NCI-H1092 treated with DMSO at 0.1 percent for 48 hours (cell line): ENCODE measurements around the gene ERGIC1.
"Not testable (repeated sequence)": the region's sequence is repeated elsewhere in the genome, so short reads cannot be mapped to it uniquely, and the experiment has no call there.

Source experiments
- DNase-seq: peaks from one replicate; lab custom pipeline; 2025; lab: John Stamatoyannopoulos, UW

ERGIC1 gene

DNA sequence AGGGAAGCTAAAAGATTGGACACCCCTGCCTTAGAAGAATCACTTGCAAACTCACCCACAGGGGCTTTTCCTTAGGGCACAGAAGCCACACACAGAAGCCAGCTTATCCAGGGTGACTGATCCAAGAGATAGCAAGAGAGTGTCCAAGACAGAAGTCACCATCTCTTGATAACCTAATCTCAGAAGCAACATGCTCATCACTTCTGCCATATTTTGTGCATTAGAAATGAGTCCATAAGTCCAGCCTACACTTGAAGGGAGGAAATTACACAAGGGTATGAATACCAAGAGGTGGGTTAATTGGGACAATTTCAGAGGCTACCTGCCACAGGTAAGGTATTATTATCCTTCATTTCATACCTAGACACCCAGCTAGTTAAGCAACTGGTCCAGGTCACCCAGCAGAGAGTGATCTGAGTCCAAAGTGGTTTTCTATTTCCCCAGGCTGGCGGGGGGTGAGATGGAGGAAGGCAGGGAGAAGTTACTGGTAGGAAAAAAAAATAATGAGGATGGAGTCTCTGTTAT, 3.7 kb upstream of the ERGIC1 start:
- DNase-seq = no peak

DNA sequence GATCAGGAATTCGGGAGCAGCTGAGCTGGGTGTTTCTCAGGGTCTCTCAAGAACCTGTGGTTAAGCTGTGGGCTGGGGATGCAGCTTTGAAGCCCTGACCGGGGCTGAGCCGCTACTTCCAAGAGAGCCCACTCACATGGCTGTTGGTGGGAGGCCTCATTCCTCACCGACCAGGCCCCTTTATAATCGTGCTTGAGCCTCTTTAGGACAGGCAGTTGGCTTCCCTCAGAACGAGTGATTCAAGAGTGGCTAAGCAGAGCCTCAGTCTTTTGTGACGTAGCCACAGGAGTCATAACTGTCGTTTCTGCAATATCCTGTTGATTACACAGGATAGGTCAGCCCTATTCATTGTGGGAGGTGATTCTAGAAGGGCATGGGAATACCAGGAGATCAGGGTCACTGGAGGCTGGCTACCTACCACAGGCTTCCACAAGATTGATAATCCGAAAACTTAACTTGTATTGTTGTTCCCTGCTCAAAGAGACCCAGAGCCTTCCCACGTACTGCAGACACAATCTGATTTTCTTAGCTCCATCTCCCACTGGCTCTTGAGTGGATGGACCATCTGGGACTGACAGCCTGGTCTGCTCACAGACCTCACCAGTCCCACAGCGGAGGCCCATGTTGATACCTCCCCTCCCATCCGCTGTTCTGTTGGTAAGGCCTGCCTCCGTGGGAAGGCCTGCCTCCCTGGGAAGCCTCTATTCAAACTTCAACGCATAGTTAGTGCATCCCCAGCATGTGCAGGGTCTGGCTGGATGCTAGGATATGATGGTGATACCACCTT, 3.0 kb upstream of the ERGIC1 start:
- DNase-seq = no peak

- no peak for DNase-seq
Measured at GRCh38 chr5:172832383-172833315, 1.4 kb upstream of the ERGIC1 start.

DNA sequence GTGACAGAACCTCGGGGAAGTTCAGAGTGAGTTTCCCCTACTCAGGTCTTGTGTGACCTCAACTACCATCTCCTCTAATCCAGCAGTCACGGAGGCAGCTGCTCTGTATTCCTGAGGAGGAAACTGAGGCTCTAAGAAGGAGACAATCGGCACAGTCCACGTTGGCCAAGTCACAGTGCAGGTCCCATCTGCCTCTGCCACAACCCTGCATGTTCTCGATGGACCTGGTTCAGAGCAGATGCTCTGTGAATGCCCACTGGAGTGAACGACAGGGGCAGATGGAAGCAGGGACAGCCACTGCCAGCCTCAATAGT, 722 bp upstream of the ERGIC1 start:
- DNase-seq = no peak

GRCh38 chr5:172834415-172835289, 601 bp downstream of the ERGIC1 start:
- no peak for DNase-seq

DNA sequence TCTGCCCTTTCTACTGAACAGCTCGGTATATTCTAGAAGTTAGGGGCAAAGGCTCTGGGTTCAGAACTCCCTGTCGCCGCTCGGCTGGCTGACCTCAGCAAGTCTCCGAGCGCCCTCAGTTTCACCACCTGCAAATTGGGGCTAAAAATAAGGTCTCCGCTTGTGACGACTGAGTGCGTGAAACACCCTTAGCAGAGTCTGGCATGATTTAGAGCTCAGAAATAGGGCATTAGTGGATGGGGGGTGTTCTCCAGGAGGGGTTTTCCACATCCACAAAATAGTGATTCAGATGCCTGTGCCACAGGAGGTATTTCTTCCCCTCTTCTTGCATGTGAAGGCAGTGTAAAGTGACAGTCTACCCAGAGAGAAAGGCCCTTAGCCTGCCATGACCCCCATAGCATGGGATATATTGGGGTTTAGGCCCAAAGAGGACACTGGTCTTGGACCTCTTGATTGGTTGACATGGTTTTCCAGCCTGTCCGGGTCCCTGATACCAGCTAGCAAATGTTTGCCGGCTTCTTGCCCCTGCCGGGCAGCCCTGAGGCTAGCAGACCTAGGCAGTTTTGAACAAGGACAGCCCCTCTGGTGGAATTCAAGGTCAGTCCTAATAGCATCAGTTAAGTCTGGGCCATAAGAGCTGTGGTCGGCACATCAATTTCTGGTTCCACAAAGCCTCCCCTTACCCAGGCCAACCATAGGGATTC, 1.4 kb downstream of the ERGIC1 start:
- no peak for DNase-seq

DNA sequence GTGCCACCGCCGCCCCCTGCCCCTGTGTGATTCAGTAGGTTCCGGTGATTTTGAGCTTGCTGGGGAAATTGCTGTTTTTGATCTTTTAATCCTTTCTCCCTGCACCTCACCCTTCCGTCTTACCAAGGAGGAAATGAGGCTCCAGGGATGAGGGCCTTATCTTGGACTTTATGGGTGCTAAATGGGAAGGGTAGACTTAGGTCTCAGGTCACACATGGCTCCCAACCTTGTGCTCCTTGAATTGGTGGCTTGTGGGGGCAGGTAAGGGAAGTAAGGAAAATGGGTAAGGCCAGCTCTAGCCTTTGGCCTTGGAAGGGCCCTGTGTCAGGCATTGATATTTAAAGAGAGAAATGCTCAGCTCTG, 1.9 kb downstream of the ERGIC1 start:
- DNase-seq = no peak

- peak; percentile 62 for DNase-seq
Measured at GRCh38 chr5:172837640-172838039, 3.6 kb downstream of the ERGIC1 start.

GRCh38 chr5:172838151-172838875, 4.3 kb downstream of the ERGIC1 start:
- DNase-seq = no peak

DNA sequence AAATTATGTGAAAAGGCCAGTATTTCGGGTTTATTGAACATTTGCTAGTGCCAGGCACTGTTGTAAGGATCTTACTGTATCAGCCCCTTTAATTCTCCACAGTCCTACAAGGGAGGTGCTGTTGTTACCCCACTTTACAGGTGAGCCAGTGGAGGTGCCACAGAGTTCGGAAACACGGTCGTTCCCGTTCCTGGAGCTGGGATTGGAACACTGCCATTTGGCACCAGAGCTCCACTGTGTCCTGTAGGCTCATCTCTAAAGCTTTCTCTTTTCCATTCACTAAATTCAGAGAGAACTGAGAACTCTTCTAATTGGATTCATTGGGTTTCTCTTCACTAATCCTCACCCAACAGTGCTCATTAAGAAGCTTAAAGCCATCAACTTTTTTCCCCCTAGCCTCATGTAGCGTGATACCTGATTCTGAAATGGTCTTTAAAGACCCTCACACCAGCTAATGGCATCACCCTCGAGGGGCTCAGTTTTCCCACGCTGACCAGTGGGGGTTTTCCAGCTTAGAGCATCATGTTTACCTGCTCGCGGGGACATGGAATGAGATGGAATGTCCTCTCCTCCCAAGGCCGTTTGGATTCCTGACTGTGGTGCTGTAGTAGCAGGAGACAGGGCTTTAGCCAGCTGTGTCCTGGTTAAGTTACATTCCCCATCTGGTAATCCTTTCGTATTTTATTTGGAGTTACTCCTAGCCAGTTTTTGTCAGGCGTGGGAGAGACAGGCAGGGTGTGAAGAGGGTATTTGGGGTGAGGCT, 5.8 kb downstream of the ERGIC1 start:
- DNase-seq = no peak

- no peak for DNase-seq
Measured at GRCh38 chr5:172840432-172841154, 6.5 kb downstream of the ERGIC1 start.

DNA sequence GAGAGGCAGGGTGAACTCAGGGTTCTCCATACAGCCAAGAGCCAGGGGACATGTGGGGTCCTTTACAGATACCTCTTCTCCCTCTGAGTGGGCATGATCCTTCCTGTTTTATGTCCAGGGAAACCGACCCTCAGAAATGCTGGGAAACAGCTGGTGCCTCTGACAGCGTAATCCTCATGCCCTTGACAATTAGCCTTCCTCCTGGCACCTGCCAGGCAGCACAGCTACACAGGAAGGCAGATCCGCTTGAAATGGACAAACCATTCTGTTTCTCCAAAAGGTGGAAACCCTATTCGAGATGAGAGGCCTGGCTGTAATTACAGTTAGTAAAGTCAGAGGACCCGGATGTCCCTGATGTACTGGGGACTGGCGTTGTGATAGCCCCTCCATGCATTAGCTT, 7.2 kb downstream of the ERGIC1 start:
- DNase-seq = no peak

- DNase-seq = no peak
Measured at GRCh38 chr5:172843825-172844576, 9.9 kb downstream of the ERGIC1 start.

DNA sequence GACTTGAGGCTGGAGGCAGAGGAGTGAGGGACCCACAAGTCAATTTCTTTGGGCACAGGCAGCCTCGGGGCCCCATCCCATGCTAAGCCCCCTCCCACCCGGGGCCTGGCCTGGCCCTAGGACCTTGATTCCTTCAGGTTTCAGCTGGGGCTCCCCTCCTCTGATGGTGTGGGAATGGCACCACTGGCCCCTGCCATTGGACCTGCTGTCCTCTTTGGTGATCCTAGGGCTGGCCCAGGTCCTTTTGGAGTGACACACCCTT, 10.5 kb downstream of the ERGIC1 start:
- no peak for DNase-seq

- DNase-seq = no peak
Measured at GRCh38 chr5:172845154-172845553, 11.1 kb downstream of the ERGIC1 start.

DNA sequence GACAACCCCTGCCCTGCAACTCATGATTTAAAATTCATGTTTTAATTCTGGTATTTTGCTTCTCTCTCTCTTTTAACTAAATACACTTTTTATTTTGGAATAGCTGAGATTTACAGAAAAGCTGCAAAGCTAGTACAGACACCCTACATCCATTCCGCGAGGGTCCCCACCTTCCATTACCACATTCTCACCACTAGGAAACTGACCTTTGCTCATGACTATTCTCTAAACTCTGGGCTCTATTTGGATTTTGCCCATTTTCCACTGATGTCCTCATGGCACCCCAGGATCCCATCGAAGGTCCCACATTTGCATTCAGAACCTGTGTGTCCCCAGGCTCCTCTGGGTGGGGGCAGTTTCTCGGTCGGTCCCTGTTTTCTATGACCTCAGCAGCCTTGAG, 11.5 kb downstream of the ERGIC1 start:
- DNase-seq = no peak

- DNase-seq = no peak
Measured at GRCh38 chr5:172846249-172846648, 12.2 kb downstream of the ERGIC1 start.

DNA sequence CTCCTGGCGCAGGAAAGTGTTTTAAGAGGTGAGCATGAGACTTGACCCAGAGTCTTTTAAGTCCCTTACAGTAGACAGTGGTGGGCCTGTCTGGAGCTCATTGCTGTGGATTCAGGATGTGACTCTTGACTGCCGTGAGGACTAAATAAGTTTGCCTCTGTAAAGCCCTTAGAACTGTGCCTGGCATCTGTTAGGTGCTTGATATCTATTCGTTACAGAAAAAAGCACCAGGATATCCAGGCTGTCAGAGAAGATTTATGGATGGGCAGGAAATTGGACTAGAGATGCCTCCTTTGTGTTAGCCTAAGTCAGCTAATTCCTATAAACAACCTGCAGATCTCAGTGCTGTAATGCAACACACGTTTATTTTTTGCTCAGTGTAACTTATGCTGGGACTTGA, 12.6 kb downstream of the ERGIC1 start:
- no peak for DNase-seq

- DNase-seq = not testable (repeated sequence)
Measured at GRCh38 chr5:172847584-172847983, 13.5 kb downstream of the ERGIC1 start.
